ENCODE measurements around the gene TMEM60. TPM values are rescaled to one million over a fixed set of nuclear protein-coding genes. Genes with fewer than 3 reads are reported as not detected.
"Not testable (repeated sequence)": the region's sequence is repeated elsewhere in the genome, so short reads cannot be mapped to it uniquely, and the experiment has no call there.

The TMEM60 gene
- total RNA-seq, 1 donor from 2014 or later: 19.7 TPM

DNA sequence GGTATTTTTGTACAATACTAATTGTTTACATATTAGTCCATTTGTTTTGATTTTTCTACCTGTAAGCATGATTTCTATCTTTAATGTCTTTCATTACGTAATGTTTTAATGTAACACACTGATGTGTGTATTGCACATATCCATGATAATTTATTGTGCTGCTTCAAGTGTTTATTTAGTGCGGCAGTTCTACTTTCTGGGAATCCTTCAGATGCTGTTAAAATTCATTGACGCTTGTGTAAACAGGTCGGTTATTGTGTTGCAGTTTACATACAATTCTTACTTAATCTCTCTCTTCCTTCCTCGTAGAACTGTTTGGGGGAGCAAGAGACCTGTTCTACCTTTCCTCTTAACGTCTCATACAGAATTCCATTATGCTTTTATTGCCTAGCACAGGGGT lies 6.9 kb downstream of the TMEM60 start:
- Mint-ChIP-seq H3K27me3 (ENCODE audit: unreplicated experiment) (no peaks in the 10 kb centered on the region), H3K27ac (ENCODE audit: unreplicated experiment) (no peak overlapping the region), H3K36me3 (ENCODE audit: unreplicated experiment) (peaks cover 9% of the 10 kb centered on the region), H3K4me3 (ENCODE audit: unreplicated experiment) (no peak overlapping the region), H3K9me3 (ENCODE audit: unreplicated experiment) (no peaks in the 10 kb centered on the region), H3K4me1 (ENCODE audit: unreplicated experiment) (peaks cover 10% of the 10 kb centered on the region)
- DNase-seq (ENCODE audit: extremely low spot score, unreplicated experiment): no peak
- TF ChIP-seq, protein P1, sequence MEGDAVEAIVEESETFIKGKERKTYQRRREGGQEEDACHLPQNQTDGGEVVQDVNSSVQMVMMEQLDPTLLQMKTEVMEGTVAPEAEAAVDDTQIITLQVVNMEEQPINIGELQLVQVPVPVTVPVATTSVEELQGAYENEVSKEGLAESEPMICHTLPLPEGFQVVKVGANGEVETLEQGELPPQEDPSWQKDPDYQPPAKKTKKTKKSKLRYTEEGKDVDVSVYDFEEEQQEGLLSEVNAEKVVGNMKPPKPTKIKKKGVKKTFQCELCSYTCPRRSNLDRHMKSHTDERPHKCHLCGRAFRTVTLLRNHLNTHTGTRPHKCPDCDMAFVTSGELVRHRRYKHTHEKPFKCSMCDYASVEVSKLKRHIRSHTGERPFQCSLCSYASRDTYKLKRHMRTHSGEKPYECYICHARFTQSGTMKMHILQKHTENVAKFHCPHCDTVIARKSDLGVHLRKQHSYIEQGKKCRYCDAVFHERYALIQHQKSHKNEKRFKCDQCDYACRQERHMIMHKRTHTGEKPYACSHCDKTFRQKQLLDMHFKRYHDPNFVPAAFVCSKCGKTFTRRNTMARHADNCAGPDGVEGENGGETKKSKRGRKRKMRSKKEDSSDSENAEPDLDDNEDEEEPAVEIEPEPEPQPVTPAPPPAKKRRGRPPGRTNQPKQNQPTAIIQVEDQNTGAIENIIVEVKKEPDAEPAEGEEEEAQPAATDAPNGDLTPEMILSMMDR (IDR thresholded peaks at IDR 0.05): no peak

- H3K36me3 Mint-ChIP-seq (ENCODE audit: unreplicated experiment): peaks cover 14% of the 10 kb centered on the region
- no peak overlapping the region for H3K27ac Mint-ChIP-seq (ENCODE audit: unreplicated experiment)
- TF ChIP-seq, protein P1 (IDR thresholded peaks at IDR 0.05): no peak
- H3K4me1 Mint-ChIP-seq (ENCODE audit: unreplicated experiment): no peaks in the 10 kb centered on the region
- no peak for DNase-seq (ENCODE audit: extremely low spot score, unreplicated experiment)
- H3K27me3 Mint-ChIP-seq (ENCODE audit: unreplicated experiment): no peaks in the 10 kb centered on the region
- no peaks in the 10 kb centered on the region for H3K9me3 Mint-ChIP-seq (ENCODE audit: unreplicated experiment)
- no peak overlapping the region for H3K4me3 Mint-ChIP-seq (ENCODE audit: unreplicated experiment)
Observed at GRCh38 chr7:77788327-77788902, 9.8 kb downstream of the TMEM60 start.

DNA sequence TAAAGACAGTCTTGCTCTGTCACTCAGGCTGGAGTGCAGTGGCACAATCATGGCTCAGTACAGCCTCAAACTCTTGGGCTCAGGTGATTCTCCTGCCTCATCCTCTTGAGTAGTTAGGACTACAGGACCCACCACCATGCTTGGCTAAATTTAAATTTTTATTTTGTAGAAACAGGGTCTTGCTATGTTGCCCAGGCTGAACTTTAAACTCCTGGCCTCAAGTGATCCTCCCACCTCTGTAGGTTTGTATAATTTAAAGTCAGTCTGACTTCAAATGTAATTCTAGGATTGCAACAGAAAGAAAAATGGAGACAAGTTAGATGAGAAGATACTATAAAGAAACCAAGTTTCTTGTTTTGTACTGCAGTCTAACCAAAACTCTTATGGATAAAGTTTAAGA lies 11.5 kb downstream of the TMEM60 start:
- no peaks in the 10 kb centered on the region for H3K27me3 Mint-ChIP-seq (ENCODE audit: unreplicated experiment)
- no peak overlapping the region for H3K27ac Mint-ChIP-seq (ENCODE audit: unreplicated experiment)
- DNase-seq (ENCODE audit: extremely low spot score, unreplicated experiment): no peak
- peaks cover 20% of the 10 kb centered on the region for H3K36me3 Mint-ChIP-seq (ENCODE audit: unreplicated experiment)
- H3K4me1 Mint-ChIP-seq (ENCODE audit: unreplicated experiment): no peaks in the 10 kb centered on the region
- H3K9me3 Mint-ChIP-seq (ENCODE audit: unreplicated experiment): no peaks in the 10 kb centered on the region
- TF ChIP-seq, protein P1 (IDR thresholded peaks at IDR 0.05): no peak
- H3K4me3 Mint-ChIP-seq (ENCODE audit: unreplicated experiment): no peak overlapping the region

GRCh38 chr7:77786018-77786417 lies 12.2 kb downstream of the TMEM60 start:
- no peak overlapping the region for H3K4me3 Mint-ChIP-seq (ENCODE audit: unreplicated experiment)
- no peak for DNase-seq (ENCODE audit: extremely low spot score, unreplicated experiment)
- H3K9me3 Mint-ChIP-seq (ENCODE audit: unreplicated experiment): no peaks in the 10 kb centered on the region
- no peak overlapping the region for H3K27ac Mint-ChIP-seq (ENCODE audit: unreplicated experiment)
- no peaks in the 10 kb centered on the region for H3K4me1 Mint-ChIP-seq (ENCODE audit: unreplicated experiment)
- H3K36me3 Mint-ChIP-seq (ENCODE audit: unreplicated experiment): peaks cover 23% of the 10 kb centered on the region
- TF ChIP-seq, protein P1 (IDR thresholded peaks at IDR 0.05): no peak
- no peaks in the 10 kb centered on the region for H3K27me3 Mint-ChIP-seq (ENCODE audit: unreplicated experiment)

- H3K27me3 Mint-ChIP-seq (ENCODE audit: unreplicated experiment); H3K9me3 Mint-ChIP-seq (ENCODE audit: unreplicated experiment); DNase-seq (ENCODE audit: extremely low spot score, unreplicated experiment); H3K4me3 Mint-ChIP-seq (ENCODE audit: unreplicated experiment); H3K4me1 Mint-ChIP-seq (ENCODE audit: unreplicated experiment); H3K27ac Mint-ChIP-seq (ENCODE audit: unreplicated experiment): not testable (repeated sequence)
- peaks cover 28% of the 10 kb centered on the region for H3K36me3 Mint-ChIP-seq (ENCODE audit: unreplicated experiment)
Observed at GRCh38 chr7:77784426-77784825, 13.8 kb downstream of the TMEM60 start.

GRCh38 chr7:77783545-77783944 lies 14.7 kb downstream of the TMEM60 start:
- H3K9me3 Mint-ChIP-seq (ENCODE audit: unreplicated experiment): no peaks in the 10 kb centered on the region
- peaks cover 31% of the 10 kb centered on the region for H3K36me3 Mint-ChIP-seq (ENCODE audit: unreplicated experiment)
- no peak overlapping the region for H3K27ac Mint-ChIP-seq (ENCODE audit: unreplicated experiment)
- H3K4me1 Mint-ChIP-seq (ENCODE audit: unreplicated experiment): no peaks in the 10 kb centered on the region
- TF ChIP-seq, protein P1 (IDR thresholded peaks at IDR 0.05): no peak
- H3K27me3 Mint-ChIP-seq (ENCODE audit: unreplicated experiment): no peaks in the 10 kb centered on the region
- DNase-seq (ENCODE audit: extremely low spot score, unreplicated experiment): no peak
- no peak overlapping the region for H3K4me3 Mint-ChIP-seq (ENCODE audit: unreplicated experiment)

All from osteocyte (in vitro differentiated cells).